Activated CD8-positive, alpha-beta memory T cell treated with anti-CD3 and anti-CD28 coated beads for 48 hours (primary cell): ENCODE measurements around the gene POU6F1.

Source experiments
- DNase-seq, 3 experiments: peaks; one replicate each; pipeline ENCODE4 v3.0.0-alpha.2; 2020; ENCODE audit warnings: low read depth in 2 of 3, low spot score in 2 of 3

The POU6F1 gene

DNA sequence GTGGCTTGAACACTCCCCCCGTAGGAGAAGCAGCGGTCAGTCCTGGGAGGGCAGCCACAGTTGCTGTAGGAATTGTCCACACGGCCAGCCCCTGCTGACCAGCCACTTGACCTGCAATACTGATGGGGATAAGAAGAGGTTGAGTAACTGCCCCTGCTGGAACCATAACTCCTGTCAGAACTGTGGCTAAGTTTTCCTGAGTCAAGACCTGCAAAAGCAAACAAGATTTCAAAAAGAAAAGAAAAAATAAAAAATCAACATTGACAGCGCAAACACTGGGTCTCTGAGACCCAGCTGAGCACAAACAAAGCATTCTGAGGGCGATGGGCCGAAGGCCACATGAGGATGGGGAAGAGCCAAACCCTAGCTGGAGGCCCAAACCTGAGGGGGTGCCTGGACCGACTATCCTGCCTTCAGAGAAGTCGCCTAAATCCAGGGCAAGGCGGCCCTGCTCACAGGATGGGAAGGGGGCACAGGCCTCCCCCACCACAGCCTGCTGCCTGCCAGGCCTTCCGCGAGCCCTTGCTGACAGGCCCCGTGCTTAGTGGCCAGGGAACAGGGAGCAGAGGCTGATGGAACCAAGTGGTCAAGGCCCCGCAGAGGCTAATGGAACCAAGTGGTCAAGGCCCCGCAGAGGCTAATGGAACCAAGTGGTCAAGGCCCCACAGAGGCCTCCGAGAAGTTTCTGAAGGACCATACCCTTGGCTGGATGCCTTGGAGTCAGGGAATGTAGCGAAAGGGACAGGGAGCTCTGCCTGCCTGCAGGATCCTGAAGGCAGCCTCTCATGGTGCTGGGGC lies 19.1 kb downstream of the POU6F1 start:
- DNase-seq, result no peak

DNA sequence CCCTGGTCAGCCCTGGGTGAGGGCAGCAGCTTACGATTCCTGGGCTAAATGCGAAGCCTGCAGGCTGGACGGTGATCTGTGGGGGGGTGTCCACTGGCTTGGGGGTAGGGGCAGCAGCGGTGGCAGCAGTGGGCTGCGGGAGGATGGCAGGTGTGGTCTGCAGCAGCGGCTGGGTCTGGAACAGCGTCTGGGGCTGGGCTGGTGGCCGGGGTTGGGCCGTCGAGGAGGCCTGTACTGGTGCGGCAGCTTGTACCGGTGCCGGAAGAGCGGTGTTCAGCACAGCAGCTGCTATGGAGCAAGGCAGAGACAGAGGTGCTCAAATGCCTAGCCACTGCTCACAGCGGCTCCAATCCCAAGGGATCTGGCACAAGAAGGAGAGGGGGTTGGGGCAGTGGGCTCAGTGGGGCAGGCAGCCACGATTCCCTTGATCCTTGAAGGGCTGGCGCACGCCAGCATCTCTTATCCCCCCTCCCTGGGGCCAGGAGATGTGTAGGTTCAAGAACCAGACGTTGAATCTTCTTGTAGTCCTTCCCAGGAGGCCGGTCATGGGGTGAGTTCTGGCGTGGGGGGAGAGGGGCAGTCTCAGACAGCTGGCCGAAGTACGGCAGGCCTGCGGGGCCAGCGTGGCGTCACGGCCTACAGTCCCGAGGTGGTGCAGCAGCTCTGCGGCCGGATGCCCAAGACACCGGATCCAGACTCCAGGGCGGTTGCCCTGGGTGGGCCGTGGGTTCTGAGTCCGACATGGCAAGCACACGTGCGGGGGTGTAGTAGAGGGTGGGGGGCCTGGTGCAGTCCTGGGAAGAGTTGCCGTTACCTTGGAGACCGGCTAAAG lies 19.9 kb downstream of the POU6F1 start:
- DNase-seq, result no peak

DNA sequence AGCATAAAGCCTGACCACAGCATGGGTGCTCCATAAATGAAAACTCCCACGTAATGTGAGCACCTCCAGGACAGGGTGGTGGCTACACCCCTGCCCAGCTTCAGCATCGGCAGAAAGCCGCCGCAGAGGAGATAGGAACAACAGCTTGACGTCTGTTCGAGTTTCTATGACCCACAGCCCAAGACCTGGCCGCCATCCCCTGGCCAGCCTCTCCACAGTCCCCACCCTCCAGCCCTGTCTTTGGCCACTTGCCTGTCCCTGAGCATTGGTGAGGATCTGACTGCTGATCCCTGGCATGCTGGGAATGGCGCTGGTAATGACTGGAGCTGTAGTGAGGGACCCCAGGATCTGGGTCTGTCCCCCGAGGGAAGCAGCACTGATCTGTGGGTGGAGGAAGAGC lies 21.3 kb downstream of the POU6F1 start:
- DNase-seq, result no peak

DNA sequence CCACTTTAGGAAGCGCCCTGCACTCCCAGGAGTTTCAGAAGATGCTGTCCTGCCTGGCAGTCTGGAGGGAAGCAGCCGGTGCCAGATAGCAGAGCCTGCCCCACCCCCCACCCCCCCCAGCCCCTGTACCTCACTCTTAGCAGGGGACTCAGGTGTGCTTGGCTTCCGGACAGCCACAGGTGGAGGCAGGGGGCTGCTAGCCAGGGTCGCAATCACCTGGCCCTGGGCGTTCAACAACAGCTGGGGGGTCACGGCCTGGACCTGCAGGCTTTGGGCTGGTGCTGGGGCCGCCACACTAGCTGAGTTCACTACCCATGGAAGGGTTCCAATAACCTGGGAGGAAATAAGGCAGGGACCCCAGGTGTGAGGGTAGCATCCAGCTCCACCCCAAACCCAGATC lies 22.0 kb downstream of the POU6F1 start:
- no peak for DNase-seq

DNA sequence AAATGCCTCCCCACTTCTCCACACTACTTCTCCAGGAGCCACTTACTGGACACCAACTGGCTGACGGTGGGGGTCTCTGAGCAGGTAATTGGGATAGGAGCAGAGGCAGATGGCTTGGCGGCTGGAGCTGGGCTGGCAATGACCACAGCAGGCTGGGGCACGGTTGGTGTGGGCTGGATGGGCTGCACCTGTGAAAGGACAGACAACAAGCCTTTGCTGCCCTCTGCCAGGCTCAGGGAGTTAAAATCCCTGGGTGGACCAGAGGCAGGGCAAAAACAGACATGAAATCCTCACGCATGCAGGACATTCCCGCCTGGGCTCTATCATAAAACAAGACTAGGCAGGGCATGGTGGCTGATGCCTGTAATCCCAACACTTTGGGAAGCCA lies 25.6 kb downstream of the POU6F1 start:
- DNase-seq, result no peak

DNA sequence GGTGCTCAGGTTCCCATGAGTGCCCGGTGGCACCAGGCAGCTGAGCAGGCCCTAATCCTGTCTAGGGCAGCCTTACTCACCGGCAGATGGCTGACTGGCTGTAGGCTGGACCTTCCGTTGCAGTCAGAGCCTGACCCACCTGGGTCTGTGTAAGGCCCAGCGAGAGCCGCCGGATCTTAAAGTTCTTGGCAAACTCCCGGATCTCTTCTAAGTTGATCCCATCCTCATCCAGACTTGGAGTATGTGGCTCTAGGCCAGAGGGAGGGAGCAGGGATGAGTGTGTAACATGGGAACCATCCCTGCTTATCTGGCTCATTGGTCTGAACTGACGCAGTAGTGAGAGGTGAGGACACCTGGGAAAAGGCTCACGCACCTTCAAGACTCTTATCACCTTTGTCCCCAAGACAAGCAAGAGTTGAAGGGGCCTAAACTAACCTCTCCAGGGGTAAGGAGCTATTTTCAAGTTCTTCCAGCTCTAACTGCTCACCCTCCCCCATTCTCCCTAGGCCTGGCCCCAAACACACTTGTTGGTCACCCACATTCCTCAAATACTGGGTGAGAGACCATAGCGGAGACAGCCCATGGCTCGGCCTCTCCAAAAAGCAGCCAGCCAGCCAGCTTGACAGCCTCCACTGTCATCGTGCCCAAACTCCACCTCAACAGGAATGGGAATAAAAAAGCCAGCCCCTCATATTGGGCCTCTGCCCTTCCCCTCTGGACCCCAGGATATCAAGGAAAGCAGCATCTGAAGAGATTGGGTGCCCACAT lies 26.2 kb downstream of the POU6F1 start:
- no peak for DNase-seq

DNA sequence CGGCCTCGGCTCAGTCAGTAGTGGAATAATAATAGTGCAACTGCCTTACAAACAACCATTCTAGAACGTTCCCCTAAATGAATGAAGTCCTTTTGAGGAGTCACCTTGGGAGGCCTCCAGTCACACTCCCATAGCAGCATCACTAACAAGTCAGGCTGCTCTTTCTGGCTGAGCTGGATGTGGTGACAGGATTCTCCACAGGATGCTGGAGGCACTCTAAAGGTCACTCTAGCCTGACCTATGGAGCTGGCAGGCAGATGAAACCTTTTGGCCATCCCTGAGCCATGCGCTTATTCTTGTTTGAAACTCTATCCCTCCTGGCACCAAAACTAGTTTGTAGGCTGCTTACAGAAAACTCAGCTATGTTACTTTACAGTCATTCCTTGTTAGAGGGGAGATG lies 27.0 kb downstream of the POU6F1 start:
- no peak for DNase-seq

DNA sequence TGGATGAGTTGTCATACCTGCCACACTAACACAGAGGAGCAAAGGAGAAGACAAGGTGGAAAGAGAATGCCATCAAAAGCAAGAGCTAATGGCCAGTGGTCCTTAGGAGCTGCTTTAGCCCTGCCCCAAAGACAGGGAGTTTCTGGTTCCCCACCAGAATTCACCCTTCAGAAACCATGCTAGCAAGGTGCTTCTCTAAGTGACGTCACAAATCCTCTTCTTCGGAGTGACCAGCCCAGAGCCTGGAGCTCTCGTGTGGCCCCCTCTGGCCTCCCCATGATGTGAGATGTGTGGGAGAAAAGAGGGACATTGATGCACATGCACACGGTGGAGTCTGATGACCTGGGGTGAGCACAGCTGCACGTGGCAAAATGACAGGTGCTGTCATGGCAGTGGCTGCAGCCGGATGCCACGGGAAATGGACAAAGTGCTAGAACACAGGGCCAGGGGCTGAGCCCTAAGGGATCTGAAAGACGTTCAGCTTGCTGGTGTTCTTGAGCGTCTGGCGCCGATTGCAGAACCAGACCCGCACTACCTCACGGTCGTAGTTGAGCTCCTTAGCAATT lies 28.0 kb downstream of the POU6F1 start:
- no peak for DNase-seq

DNA sequence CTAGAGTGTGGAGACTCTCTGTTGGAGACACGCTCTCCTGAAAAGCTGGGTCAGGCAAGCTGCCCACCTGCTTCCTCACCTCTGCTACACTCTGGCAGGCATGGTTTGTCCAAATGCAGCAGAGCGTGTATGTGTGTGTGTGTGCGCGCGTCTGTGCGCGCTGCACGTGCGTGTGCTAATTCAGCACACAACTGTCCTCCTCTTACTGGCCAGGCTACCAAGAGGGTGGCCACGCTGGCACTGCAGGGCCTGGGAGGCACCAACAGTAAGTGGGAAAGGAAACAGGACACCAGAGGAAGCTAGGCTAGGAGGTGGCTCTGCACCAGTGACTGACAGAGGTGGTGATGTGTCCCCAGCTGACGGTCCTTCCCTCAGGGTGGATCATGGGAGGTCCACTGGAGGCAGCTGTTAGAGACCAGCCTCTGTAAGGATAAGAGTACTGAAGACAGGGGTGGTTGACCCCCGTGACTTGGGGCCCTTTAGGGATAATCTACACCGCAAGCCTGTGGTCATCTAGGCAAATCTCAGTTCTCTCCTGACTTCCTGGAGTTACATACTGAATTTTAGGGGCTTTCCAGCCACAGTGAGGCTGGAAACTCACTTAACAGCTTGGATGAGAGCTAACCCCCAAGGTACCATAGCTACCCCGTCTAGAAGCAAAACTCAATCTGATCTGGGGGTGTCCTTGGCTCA lies 29.4 kb downstream of the POU6F1 start:
- no peak for DNase-seq

DNA sequence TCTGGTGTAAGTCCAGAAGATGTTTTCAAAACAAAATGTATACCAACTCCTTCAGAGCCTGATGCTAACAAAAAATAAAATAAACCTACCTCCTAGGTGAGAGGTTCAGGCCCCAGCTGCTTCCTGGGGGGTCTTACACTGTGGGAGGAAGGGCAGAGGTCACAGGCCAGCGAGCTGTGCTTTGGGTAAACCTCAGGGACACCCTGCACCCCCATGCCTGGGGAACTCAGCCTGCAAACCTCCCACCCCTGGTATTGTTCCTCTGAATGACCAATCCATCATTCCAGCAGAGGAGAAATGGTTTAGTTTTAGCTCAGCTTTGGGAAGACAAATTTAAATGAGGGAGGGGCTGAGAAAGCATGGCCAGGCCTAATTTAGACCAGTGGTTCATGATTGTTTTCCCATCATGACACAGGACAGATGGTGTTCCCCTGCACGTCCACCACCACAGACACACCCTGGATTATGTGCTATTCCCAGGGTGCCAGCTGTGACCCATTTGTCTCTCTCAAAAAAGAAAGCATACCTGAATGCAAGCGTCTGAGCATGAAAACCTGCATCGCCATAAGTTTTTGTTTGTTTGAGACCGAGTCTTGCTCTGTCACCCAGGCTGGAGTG lies 30.4 kb downstream of the POU6F1 start:
- no peak for DNase-seq

DNA sequence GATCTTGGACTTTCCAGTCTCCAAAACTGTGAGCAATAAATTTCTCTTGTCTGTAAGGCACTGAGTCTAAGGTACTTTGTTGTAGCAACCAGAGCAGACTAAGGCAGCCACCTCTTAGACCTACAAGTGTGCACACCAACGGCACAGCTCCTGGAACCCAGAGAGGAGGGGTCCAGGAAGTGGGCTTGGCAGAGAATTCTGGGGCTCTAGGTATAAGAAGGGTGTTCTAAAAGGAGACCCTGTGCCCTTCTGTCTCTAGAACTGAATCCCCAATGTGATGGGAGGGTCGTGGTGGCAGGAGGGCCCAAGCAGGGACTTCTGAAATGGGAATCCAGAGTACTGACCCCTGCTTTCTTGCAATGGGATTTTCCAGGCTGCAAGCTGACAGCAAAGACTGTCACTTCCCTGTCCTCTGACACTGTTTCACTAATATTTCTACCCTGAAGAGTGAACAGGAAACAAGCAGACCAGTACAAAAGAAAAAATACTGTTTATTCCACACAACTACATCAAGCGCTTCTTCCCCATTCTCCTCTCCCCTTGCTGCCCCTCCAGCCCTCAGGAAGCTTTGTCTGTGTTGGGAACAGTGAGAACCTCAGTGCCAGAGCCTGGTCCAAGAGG lies 31.3 kb downstream of the POU6F1 start:
- DNase-seq, result no peak

DNA sequence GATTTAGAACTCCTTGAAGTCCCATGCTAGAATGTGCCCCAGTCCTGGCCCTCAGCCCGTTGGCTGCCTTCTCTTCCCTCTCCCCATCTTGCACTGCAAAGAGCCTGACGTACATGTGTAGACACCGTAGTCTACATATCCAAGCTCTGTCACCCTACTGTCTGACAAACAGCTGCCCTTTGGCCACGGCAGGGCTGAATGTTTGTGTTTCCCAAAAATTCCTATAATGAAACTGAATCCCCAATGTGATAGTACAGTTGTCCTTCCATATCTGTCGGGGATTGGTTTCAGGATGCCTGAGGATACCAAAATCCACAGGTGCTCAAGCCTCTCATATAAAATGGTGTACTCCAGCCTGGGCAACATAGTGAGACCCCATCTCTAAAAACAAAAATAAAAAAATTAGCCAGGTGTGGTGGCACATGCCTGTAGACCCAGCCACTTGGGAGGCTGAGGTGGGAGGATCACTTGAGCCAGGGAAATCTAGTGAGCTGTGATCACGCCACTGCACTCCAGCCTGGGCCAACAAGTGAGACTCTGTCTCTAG lies 32.6 kb downstream of the POU6F1 start:
- DNase-seq, result no peak

DNA sequence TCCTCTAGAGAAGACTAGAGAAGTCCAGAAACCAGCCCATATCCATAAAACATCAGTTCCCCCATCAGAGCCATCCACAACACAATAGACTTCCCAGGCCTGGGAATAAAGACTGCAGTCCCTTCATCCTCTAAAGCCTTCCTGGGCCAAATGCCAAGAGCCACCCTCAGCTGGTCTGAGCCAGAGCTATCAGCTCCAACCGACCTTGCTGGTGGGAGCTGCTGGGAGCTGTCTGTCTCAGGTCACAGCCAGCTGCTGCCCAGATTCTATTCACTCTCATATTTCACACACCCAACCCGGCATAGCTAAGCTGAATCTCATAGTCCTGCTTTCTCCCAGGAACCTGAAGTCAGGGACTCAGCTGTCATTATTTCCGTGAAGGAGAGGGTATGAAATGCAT lies 34.0 kb downstream of the POU6F1 start:
- DNase-seq, result no peak

DNA sequence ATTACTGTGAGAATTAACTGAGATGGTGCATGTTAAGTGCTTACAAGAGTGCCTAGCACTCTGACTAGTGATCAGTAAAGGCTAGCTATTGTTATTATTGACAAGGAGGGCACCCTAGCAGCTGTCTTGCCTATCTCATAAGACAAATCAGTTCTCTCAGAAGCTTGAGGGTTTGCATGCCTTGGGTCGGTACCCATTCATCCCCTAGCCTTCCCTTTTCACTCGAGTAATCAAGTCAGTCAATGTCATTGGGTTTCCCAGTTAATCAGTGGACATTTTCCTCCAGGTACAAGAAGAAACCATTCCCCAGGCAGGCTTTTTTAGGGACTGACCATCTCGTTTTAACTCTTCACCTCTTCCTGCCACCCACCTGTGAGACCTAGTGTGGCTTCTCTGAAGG lies 34.5 kb downstream of the POU6F1 start:
- DNase-seq, result no peak

DNA sequence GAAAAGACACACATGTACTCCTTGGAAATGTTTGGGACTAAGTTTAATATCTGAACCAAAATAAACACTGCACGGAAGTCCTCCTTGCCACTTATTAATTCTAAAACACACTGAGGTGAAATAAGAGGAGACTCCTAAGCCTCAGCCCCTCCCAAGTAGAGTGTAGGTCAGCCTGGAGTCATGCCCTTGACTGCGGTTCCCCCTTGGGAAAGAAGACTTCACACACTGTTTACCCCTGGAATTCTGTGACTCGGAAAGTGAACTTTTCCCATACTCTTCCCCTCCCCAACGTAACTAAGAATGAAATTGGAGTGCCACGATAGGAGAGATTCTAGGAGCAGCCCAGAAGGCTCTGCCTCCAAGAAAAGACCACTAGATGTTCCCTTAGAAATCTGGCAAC lies 36.3 kb downstream of the POU6F1 start:
- no peak for DNase-seq

DNA sequence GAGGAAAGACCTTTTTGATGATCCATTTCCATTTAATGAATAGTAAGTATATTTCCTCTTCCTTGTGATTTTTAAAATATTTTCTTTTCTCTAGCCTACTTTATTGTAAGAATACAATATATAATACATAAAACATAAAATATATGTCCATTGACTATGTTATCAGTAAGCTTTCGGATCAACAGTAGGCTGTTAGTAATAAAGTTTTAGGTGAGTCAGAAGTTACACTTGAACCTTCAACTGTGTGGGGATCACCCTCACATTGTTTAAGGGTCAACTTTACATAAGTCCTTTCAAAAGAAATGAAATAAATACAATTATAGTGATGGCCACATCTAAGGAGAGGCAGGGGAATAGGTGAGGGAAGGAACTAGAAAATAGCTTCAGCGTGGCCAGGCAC lies 40.0 kb downstream of the POU6F1 start:
- DNase-seq, result no peak

DNA sequence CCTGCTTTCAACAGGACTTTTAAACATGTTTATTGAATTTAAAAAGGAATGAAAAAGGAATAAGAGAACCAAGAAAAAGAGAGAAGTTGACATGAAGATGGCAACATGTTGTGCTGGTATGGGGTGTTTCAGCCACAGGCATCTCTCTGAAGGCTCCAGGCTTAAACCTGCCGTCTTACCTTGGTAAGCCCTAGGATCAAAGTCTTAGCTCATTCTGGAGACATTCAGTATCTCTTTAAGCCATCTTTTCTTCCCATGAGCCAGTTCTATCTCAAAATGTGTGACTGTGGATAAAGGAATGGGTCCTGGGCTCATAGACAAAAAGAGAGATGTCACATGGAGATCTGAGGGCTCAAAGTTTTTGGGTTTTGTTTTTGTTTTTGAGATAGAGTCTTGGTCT lies 43.4 kb downstream of the POU6F1 start:
- no peak for DNase-seq

DNA sequence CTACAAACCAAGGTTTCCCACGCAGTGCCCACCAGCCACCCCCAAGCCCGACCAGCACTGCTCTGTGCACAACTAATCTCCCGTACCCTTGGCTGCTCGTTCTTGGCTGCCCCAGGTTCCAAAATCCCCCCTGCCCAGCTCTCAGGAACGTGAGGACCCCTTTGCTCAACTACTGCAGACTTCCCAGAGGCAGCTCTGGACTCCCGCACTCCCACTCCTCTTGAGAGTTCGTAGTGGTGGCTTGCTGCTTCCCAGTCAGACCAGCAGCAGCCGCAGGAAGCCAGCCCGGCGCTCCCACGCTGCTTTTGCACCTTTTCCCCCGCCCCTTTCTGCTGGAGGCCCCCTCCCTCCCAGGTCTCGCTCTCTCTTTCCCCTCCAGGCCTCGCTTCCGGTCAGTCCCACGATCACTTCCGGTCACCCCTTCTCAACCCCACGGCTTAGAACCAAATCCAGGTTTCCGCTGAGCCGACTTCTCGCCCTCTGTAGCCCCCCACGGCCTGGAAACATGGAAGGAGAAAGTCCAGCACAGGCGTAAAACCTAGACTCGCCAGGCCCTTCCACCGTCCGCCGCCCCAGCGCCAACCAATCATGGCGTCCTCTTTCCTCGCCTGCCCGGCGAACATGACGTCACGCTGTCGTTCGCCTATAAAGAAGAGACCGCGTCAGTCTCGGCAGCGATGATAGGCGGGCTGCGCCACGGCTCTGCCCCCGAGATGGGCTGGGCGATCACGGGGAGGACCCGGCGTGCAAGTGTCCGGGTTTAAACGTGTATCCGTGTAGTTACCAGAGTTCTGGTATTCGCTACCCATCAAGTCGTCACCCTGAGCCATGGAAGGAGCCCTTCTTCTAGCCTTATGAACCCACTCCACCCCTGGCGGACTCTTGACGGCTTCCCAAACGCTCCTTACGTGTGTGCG lies 45.1 kb downstream of the POU6F1 start, which contains the start of gene TFCP2:
TFCP2 (minus strand) TSS at position 621 of the 917 bp plus-strand sequence. CDS start 713 bp downstream, outside the sequence.
- DNase-seq, result peak; percentile 72 to 83 (median 72)
